Measurements from ENCODE around the gene MRGPRE.

The MRGPRE gene

GRCh38 chr11:3213659-3214419, 18.4 kb downstream of the MRGPRE start:
- DNase-seq: no peak

GRCh38 chr11:3208272-3208671, 23.9 kb downstream of the MRGPRE start:
- no peak for DNase-seq

GRCh38 chr11:3207526-3208189, 24.6 kb downstream of the MRGPRE start:
- DNase-seq: no peak

GRCh38 chr11:3206922-3207204, 25.4 kb downstream of the MRGPRE start:
- DNase-seq: no peak

- no peak for DNase-seq
These were observed 25.9 kb downstream of the MRGPRE start for GRCh38 chr11:3206156-3206921.

GRCh38 chr11:3205261-3206155, 26.7 kb downstream of the MRGPRE start:
- no peak for DNase-seq

GRCh38 chr11:3204141-3205015, 27.8 kb downstream of the MRGPRE start:
- no peak for DNase-seq

- DNase-seq: no peak
These were observed 28.8 kb downstream of the MRGPRE start for GRCh38 chr11:3203221-3204043.

- DNase-seq: no peak
These were observed 29.5 kb downstream of the MRGPRE start for GRCh38 chr11:3202759-3203158.

- DNase-seq: no peak
These were observed 29.9 kb downstream of the MRGPRE start for GRCh38 chr11:3202305-3202704.

- DNase-seq: no peak
These were observed 30.5 kb downstream of the MRGPRE start for GRCh38 chr11:3201677-3202181.

GRCh38 chr11:3201112-3201581, 31.1 kb downstream of the MRGPRE start:
- DNase-seq: no peak

GRCh38 chr11:3200388-3201111, 31.7 kb downstream of the MRGPRE start:
- no peak for DNase-seq

GRCh38 chr11:3199537-3200295, 32.5 kb downstream of the MRGPRE start:
- DNase-seq: no peak

GRCh38 chr11:3198815-3199214, 33.4 kb downstream of the MRGPRE start:
- no peak for DNase-seq

- DNase-seq: no peak
These were observed 34.2 kb downstream of the MRGPRE start for GRCh38 chr11:3197878-3198528.

- no peak for DNase-seq
These were observed 35.0 kb downstream of the MRGPRE start for GRCh38 chr11:3197044-3197695.
